HepG2 (cell line): ENCODE measurements around the gene HYAL2. TPM values are rescaled to one million over a fixed set of nuclear protein-coding genes. Genes with fewer than 3 reads are reported as not detected.
A peak's percentile ranks its signal among the peaks of the same experiment; 100 is the strongest.

Source experiments
- ARID2 ChIP-seq: sonication (generic); formaldehyde crosslinking; IDR thresholded peaks from 2 replicates; pipeline ENCODE4 v1.8.1; 2022; ENCODE audit warnings: mild to moderate bottlenecking, missing genetic modification reagents, borderline replicate concordance
- BCLAF1 ChIP-seq: fragments of 450-650 bp; IDR thresholded peaks from 2 replicates; pipeline ENCODE4 v1.6.1; 2017; ENCODE audit warnings: mild to moderate bottlenecking
- ESRRA ChIP-seq: sonication (generic); formaldehyde crosslinking; IDR thresholded peaks from 2 replicates; pipeline ENCODE4 v1.5.1; 2020; ENCODE audit warnings: mild to moderate bottlenecking, low read depth, missing genetic modification reagents
- NCOA5 ChIP-seq: sonication (generic); formaldehyde crosslinking; IDR thresholded peaks from 2 replicates; pipeline ENCODE4 v1.4.0; 2020; ENCODE audit warnings: missing genetic modification reagents
- NRL ChIP-seq: sonication (generic); formaldehyde crosslinking; IDR thresholded peaks from 2 replicates; pipeline ENCODE4 v1.5.0; 2020; ENCODE audit warnings: missing genetic modification reagents, mild to moderate bottlenecking, moderate library complexity, borderline replicate concordance
- PCBP2 ChIP-seq: fragments of 200-400 bp; formaldehyde crosslinking; optimal IDR thresholded peaks from 2 replicates; pipeline ENCODE3; 2018; ENCODE audit warnings: low read length, low read depth; ENCODE audit not compliant: poor library complexity, severe bottlenecking
- SKI ChIP-seq: fragments of 450-650 bp; IDR thresholded peaks from one replicate; pipeline ENCODE4 v1.6.1; 2018; ENCODE audit warnings: mild to moderate bottlenecking; ENCODE audit not compliant: partially characterized antibody
- SUZ12 ChIP-seq: fragments of 150-350 bp; IDR thresholded peaks from 2 replicates; pipeline ENCODE4 v1.6.1; 2014; ENCODE audit warnings: low read depth, low read length
- TEAD2 ChIP-seq: sonication (generic); formaldehyde crosslinking; IDR thresholded peaks from 2 replicates; pipeline ENCODE4 v1.9.0; 2021; ENCODE audit warnings: missing genetic modification reagents
- TERF1 ChIP-seq: sonication (generic); formaldehyde crosslinking; IDR thresholded peaks from 2 replicates; pipeline ENCODE4 v1.8.0; 2022; ENCODE audit warnings: mild to moderate bottlenecking, missing genetic modification reagents, moderate library complexity
- TGIF2 ChIP-seq: IDR thresholded peaks from 2 replicates; pipeline ENCODE4 v1.6.1; 2016; ENCODE audit warnings: control low read depth, missing compliant biosample characterization
- XRCC5 ChIP-seq: fragments of 200-400 bp; formaldehyde crosslinking; optimal IDR thresholded peaks from 2 replicates; pipeline ENCODE3; 2017; ENCODE audit warnings: mild to moderate bottlenecking, low read length
- ZNF10 ChIP-seq: sonication (generic); formaldehyde crosslinking; IDR thresholded peaks from 2 replicates; pipeline ENCODE4 v1.4.0; 2020; ENCODE audit warnings: mild to moderate bottlenecking, low read depth, missing genetic modification reagents, borderline replicate concordance
- ZNF563 ChIP-seq: sonication (generic); formaldehyde crosslinking; IDR thresholded peaks from 2 replicates; pipeline ENCODE4 v1.8.0; 2022; ENCODE audit warnings: mild to moderate bottlenecking, moderate library complexity, missing genetic modification reagents
- ZNF615 ChIP-seq: sonication (generic); formaldehyde crosslinking; IDR thresholded peaks from 2 replicates; pipeline ENCODE4 v1.5.0; 2020; ENCODE audit warnings: mild to moderate bottlenecking, missing genetic modification reagents, borderline replicate concordance
- ZNF678 ChIP-seq: sonication (generic); formaldehyde crosslinking; IDR thresholded peaks from 2 replicates; pipeline ENCODE4 v1.4.0; 2020; ENCODE audit warnings: mild to moderate bottlenecking, missing genetic modification reagents
- ZNF709 ChIP-seq: sonication (generic); formaldehyde crosslinking; IDR thresholded peaks from 2 replicates; pipeline ENCODE4 v1.5.0; 2020; ENCODE audit warnings: mild to moderate bottlenecking, missing genetic modification reagents
- ZNF710 ChIP-seq: sonication (generic); formaldehyde crosslinking; IDR thresholded peaks from 2 replicates; pipeline ENCODE4 v1.5.0; 2020; ENCODE audit warnings: mild to moderate bottlenecking, missing genetic modification reagents, borderline replicate concordance
- ZNF768 ChIP-seq: sonication (generic); formaldehyde crosslinking; IDR thresholded peaks from 2 replicates; pipeline ENCODE4 v1.4.0; 2020; ENCODE audit warnings: missing genetic modification reagents
- ZNF773 ChIP-seq: sonication (generic); formaldehyde crosslinking; IDR thresholded peaks from 2 replicates; pipeline ENCODE4 v1.4.0; 2020; ENCODE audit warnings: missing genetic modification reagents, borderline replicate concordance
- polyA plus RNA-seq, 8 experiments: library from polyadenylated mRNA; depleted of rRNA in 3 of 8; stranded (reverse) in 7 of 8; unstranded in 1 of 8; fragments of >200 nt; fragmentation: Illumina TruSeq in 4 of 8; extraction: Trizol in 4 of 8; gene quantifications; 2 replicates each; pipeline versions ENCODE4 v1.2.1 to v1.2.3, GENCODE V29; 2011 to 2016; ENCODE audit warnings: low read depth in 4 of 8, missing spikeins in 1 of 8, mixed read lengths in 1 of 8; ENCODE audit not compliant: insufficient read depth in 1 of 8
- total RNA-seq, 5 experiments: library from RNA; depleted of rRNA; stranded (reverse); fragments of >200 nt; fragmentation: Illumina TruSeq; extraction: Trizol; gene quantifications; 2 replicates each; pipeline ENCODE4 v1.2.3, GENCODE V29; 2016; ENCODE audit warnings: low read depth in 1 of 5

HYAL2 gene
- total and polyA plus RNA-seq, 2 of the 13 experiments (the other 11 are each of a cell fraction or from before 2014, with no cell fraction given): 76.2 to 102 TPM

- TF ChIP-seq ZNF768 (CRISPR knock-in tag) (no peak; the same call in none of the 2 replicates), ZNF709 (CRISPR knock-in tag) (peak; percentile 41; the same call in 1 of the 2 replicates), SUZ12 (no peak), ZNF710 (CRISPR knock-in tag) (peak; percentile 45; the same call in 1 of the 2 replicates), PCBP2 (no peak), TERF1 (no peak), TEAD2 (CRISPR knock-in tag) (no peak), TGIF2 (CRISPR knock-in tag) (0 out of 2 replicates have a peak, but pooled peaks have one; percentile 9), ZNF678 (CRISPR knock-in tag) (0 out of 2 replicates have a peak, but pooled peaks have one; percentile 52), NCOA5 (CRISPR knock-in tag) (no peak), ESRRA (CRISPR knock-in tag) (no peak), NRL (CRISPR knock-in tag) (peak; percentile 92), BCLAF1 (no peak), ZNF563 (CRISPR knock-in tag) (0 out of 2 replicates have a peak, but pooled peaks have one; percentile 32), SKI (peak; percentile 66), ZNF615 (CRISPR knock-in tag) (no peak), ARID2 (CRISPR knock-in tag) (no peak), ZNF773 (CRISPR knock-in tag) (peak; percentile 70; the same call in 1 of the 2 replicates), XRCC5 (peak; percentile 67), ZNF10 (0 out of 2 replicates have a peak, but pooled peaks have one; percentile 66)
Measured at GRCh38 chr3:50298836-50299637, 23.5 kb downstream of the HYAL2 start, which contains the start of the genes HYAL3 and NAA80 (continued).
